Measurements from ENCODE around the gene GRIK4. TPM values are rescaled to one million over a fixed set of nuclear protein-coding genes. Genes with fewer than 3 reads are reported as not detected.

The GRIK4 gene
- total RNA-seq, 1 donor from 2014 or later = 0.89 TPM

- peaks cover 19% of the 10 kb centered on the region for H3K36me3 Mint-ChIP-seq (ENCODE audit: low read depth)
- H3K9me3 Mint-ChIP-seq = no peaks in the 10 kb centered on the region
- no peak overlapping the region for H3K4me3 Mint-ChIP-seq
- DNase-seq (ENCODE audit: low read depth, low spot score) = no peak
- H3K27ac Mint-ChIP-seq (ENCODE audit: unreplicated experiment) = no peak overlapping the region
- no peaks in the 10 kb centered on the region for H3K4me1 Mint-ChIP-seq
- no peaks in the 10 kb centered on the region for H3K27me3 Mint-ChIP-seq (ENCODE audit: low read depth)
- TF ChIP-seq CTCF (conservative IDR thresholded peaks at IDR 0.05) = no peak
These were observed 39.6 kb upstream of the GRIK4 start for GRCh38 chr11:120471994-120472393.

GRCh38 chr11:120473503-120473902 is 38.0 kb upstream of the GRIK4 start:
- Mint-ChIP-seq H3K4me1 (no peaks in the 10 kb centered on the region), H3K36me3 (ENCODE audit: low read depth) (peaks cover 15% of the 10 kb centered on the region), H3K4me3 (no peak overlapping the region), H3K27ac (ENCODE audit: unreplicated experiment) (no peak overlapping the region), H3K27me3 (ENCODE audit: low read depth) (no peaks in the 10 kb centered on the region), H3K9me3 (no peaks in the 10 kb centered on the region)
- DNase-seq (ENCODE audit: low read depth, low spot score) = no peak
- TF ChIP-seq CTCF (conservative IDR thresholded peaks at IDR 0.05) = no peak

GRCh38 chr11:120482149-120482548 is 29.4 kb upstream of the GRIK4 start:
- H3K36me3 Mint-ChIP-seq (ENCODE audit: low read depth) = peaks cover 24% of the 10 kb centered on the region
- no peaks in the 10 kb centered on the region for H3K27me3 Mint-ChIP-seq (ENCODE audit: low read depth)
- H3K4me3 Mint-ChIP-seq = no peak overlapping the region
- DNase-seq (ENCODE audit: low read depth, low spot score) = no peak
- H3K27ac Mint-ChIP-seq (ENCODE audit: unreplicated experiment) = no peak overlapping the region
- peaks cover 2% of the 10 kb centered on the region for H3K4me1 Mint-ChIP-seq
- no peaks in the 10 kb centered on the region for H3K9me3 Mint-ChIP-seq
- TF ChIP-seq CTCF (conservative IDR thresholded peaks at IDR 0.05) = no peak

GRCh38 chr11:120484722-120485121 is 26.8 kb upstream of the GRIK4 start:
- TF ChIP-seq CTCF (conservative IDR thresholded peaks at IDR 0.05) = no peak
- no peak for DNase-seq (ENCODE audit: low read depth, low spot score)
- Mint-ChIP-seq H3K27ac (ENCODE audit: unreplicated experiment) (no peak overlapping the region), H3K27me3 (ENCODE audit: low read depth) (no peaks in the 10 kb centered on the region), H3K36me3 (ENCODE audit: low read depth) (peaks cover 24% of the 10 kb centered on the region), H3K4me1 (peaks cover 6% of the 10 kb centered on the region), H3K9me3 (no peaks in the 10 kb centered on the region), H3K4me3 (no peak overlapping the region)

- no peak for TF ChIP-seq CTCF (conservative IDR thresholded peaks at IDR 0.05)
- no peak for DNase-seq (ENCODE audit: low read depth, low spot score)
- Mint-ChIP-seq H3K4me1 (peaks cover 6% of the 10 kb centered on the region), H3K27ac (ENCODE audit: unreplicated experiment) (no peak overlapping the region), H3K27me3 (ENCODE audit: low read depth) (no peaks in the 10 kb centered on the region), H3K9me3 (no peaks in the 10 kb centered on the region), H3K4me3 (no peak overlapping the region), H3K36me3 (ENCODE audit: low read depth) (peaks cover 13% of the 10 kb centered on the region)
These were observed 25.4 kb upstream of the GRIK4 start for GRCh38 chr11:120486138-120486537.

- no peak for TF ChIP-seq CTCF (conservative IDR thresholded peaks at IDR 0.05)
- H3K4me1 Mint-ChIP-seq = peaks cover 6% of the 10 kb centered on the region
- no peaks in the 10 kb centered on the region for H3K9me3 Mint-ChIP-seq
- H3K36me3 Mint-ChIP-seq (ENCODE audit: low read depth) = peaks cover 3% of the 10 kb centered on the region
- no peaks in the 10 kb centered on the region for H3K27me3 Mint-ChIP-seq (ENCODE audit: low read depth)
- no peak overlapping the region for H3K27ac Mint-ChIP-seq (ENCODE audit: unreplicated experiment)
- H3K4me3 Mint-ChIP-seq = no peak overlapping the region
- DNase-seq (ENCODE audit: low read depth, low spot score) = no peak
These were observed 21.7 kb upstream of the GRIK4 start for GRCh38 chr11:120489799-120490198.
